HepG2 (cell line): ENCODE measurements around the gene RPL23. TPM values are rescaled to one million over a fixed set of nuclear protein-coding genes. Genes with fewer than 3 reads are reported as not detected.

ENCODE experiments used
- ATAC-seq: fragments of 200-7000 bp; cut with Tn5 transposase; 3 replicates; pipeline ENCODE4 v1.9.1; 2020; ENCODE audit warnings: mild to moderate bottlenecking, moderate library complexity
- Bru-seq: library from RNA; stranded (reverse); fragments of 400-500 nt; gene quantifications from one replicate; lab custom pipeline; 2021; lab: Mats Ljungman, UMichigan
- BruChase-seq, 2 experiments: library from RNA; stranded (reverse); fragments of 400-500 nt; gene quantifications; one replicate each; lab custom pipeline; 2021; lab: Mats Ljungman, UMichigan
- BruUV-seq: library from RNA; stranded (reverse); fragments of 400-500 nt; replicated peaks from 2 replicates; lab custom pipeline; 2021; lab: Mats Ljungman, UMichigan
- CTCF ChIA-PET: fragments of 300-600 bp; formaldehyde crosslinking; extraction: SDS; loops from one replicate; lab custom pipeline; 2021; ENCODE audit warnings: low total read pairs, inconsistent platforms, low intra/inter-chr PET ratio; lab: Yijun Ruan, JAX
- POLR2A ChIA-PET: fragments of 350-600 bp; sonication (Branson Sonifier 250); formaldehyde crosslinking; loops from one replicate; lab custom pipeline; 2020; ENCODE audit warnings: antibody characterized with exemption, inconsistent platforms; lab: Yijun Ruan, JAX
- DNase-seq: peaks from one replicate; pipeline ENCODE4 v3.0.0-alpha.2; 2015; ENCODE audit warnings: low spot score
- FAIRE-seq: peaks from 3 replicates; lab custom pipeline; 2011; peaks lifted over from hg19 to GRCh38; lab: Jason Lieb, UNC
- H2AFZ ChIP-seq: one replicate; pipeline ENCODE4 v1.6.1; 2011; ENCODE audit warnings: low read length, inconsistent platforms
- H3K27ac ChIP-seq: fragments of 300-600 bp; 3 replicates; pipeline ENCODE4 v1.8.0; 2011; ENCODE audit warnings: mixed run types, mild to moderate bottlenecking, mixed read lengths, low read length, inconsistent platforms; ENCODE audit not compliant: insufficient read depth; ENCODE audit errors: extremely low read length
- H3K27me3 ChIP-seq, 2 experiments: fragments of 200-600 bp in 1 of 2; 2 replicates in 1 of 2; 3 replicates in 1 of 2; pipeline versions ENCODE4 v1.6.0 to v1.8.0; 2011; ENCODE audit warnings: low read length in 2 of 2, mild to moderate bottlenecking in 2 of 2, moderate library complexity in 2 of 2, inconsistent platforms in 1 of 2; ENCODE audit not compliant: insufficient read depth in 2 of 2, control insufficient read depth in 1 of 2
- H3K36me3 ChIP-seq, 2 experiments: fragments of 200-600 bp in 1 of 2; replicated peaks in 1 of 2; 2 replicates in 1 of 2; 3 replicates in 1 of 2; pipeline versions ENCODE4 v1.5.1 to v1.8.0; 2011; ENCODE audit warnings: low read length in 2 of 2, inconsistent platforms in 1 of 2; ENCODE audit not compliant: insufficient read depth in 2 of 2, control insufficient read depth in 1 of 2
- H3K4me1 ChIP-seq: 2 replicates; pipeline ENCODE4 v1.5.1; 2012; ENCODE audit warnings: low read length, inconsistent platforms; ENCODE audit not compliant: insufficient read depth
- H3K4me2 ChIP-seq: 2 replicates; pipeline ENCODE4 v1.6.0; 2011; ENCODE audit warnings: low read depth, low read length, inconsistent platforms
- H3K4me3 ChIP-seq, 3 experiments: fragments of 200-600 bp in 1 of 3; sonication (generic), shearing (Covaris generic) in 1 of 3; replicated peaks in 1 of 3; 2 replicates each; pipeline ENCODE4 v1.5.1; 2011 to 2016; ENCODE audit warnings: low read length in 3 of 3, inconsistent platforms in 2 of 3, low read depth in 2 of 3, mild to moderate bottlenecking in 2 of 3, control low read depth in 1 of 3, mixed read lengths in 1 of 3; ENCODE audit not compliant: insufficient read depth in 1 of 3
- H3K79me2 ChIP-seq: one replicate; pipeline ENCODE4 v1.6.1; 2011; ENCODE audit warnings: low read length, inconsistent platforms; ENCODE audit not compliant: insufficient read depth
- H3K9ac ChIP-seq: 2 replicates; pipeline ENCODE4 v1.6.0; 2011; ENCODE audit warnings: mild to moderate bottlenecking, low read depth, low read length, inconsistent platforms; ENCODE audit not compliant: insufficient read depth
- H3K9me3 ChIP-seq: 2 replicates; pipeline ENCODE4 v1.5.1; 2012; ENCODE audit warnings: mild to moderate bottlenecking, low read length
- H4K20me1 ChIP-seq: 2 replicates; pipeline ENCODE4 v1.6.0; 2011; ENCODE audit warnings: inconsistent platforms, mild to moderate bottlenecking, low read length, moderate library complexity; ENCODE audit not compliant: insufficient read depth
- HOMEZ ChIP-seq: IDR thresholded peaks from 2 replicates; pipeline ENCODE4 v1.6.1; 2016; ENCODE audit warnings: low read depth
- IKZF5 ChIP-seq: IDR thresholded peaks from 2 replicates; pipeline ENCODE4 v1.6.1; 2018; ENCODE audit warnings: missing genetic modification reagents, mild to moderate bottlenecking, missing compliant biosample characterization
- KDM3A ChIP-seq: IDR thresholded peaks from 2 replicates; pipeline ENCODE4 v1.6.1; 2018; ENCODE audit warnings: low read depth, missing compliant biosample characterization
- NCOA2 ChIP-seq: sonication (generic); formaldehyde crosslinking; IDR thresholded peaks from 2 replicates; pipeline ENCODE4 v1.8.0; 2022; ENCODE audit warnings: inconsistent platforms
- PREB ChIP-seq: sonication (generic); formaldehyde crosslinking; IDR thresholded peaks from 2 replicates; pipeline ENCODE4 v1.4.0; 2020; ENCODE audit warnings: missing genetic modification reagents
- PRPF4 ChIP-seq: fragments of 200-400 bp; formaldehyde crosslinking; IDR thresholded peaks from 2 replicates; pipeline ENCODE4 v1.6.1; 2016; ENCODE audit warnings: low read length, low read depth; ENCODE audit not compliant: poor library complexity, severe bottlenecking
- TFDP2 ChIP-seq: sonication (generic); formaldehyde crosslinking; IDR thresholded peaks from 2 replicates; pipeline ENCODE4 v1.4.0; 2020; ENCODE audit warnings: missing genetic modification reagents
- ZC3H4 ChIP-seq: sonication (generic); formaldehyde crosslinking; IDR thresholded peaks from 2 replicates; pipeline ENCODE4 v1.4.0; 2020; ENCODE audit warnings: missing genetic modification reagents, borderline replicate concordance
- ZSCAN31 ChIP-seq: sonication (generic); formaldehyde crosslinking; IDR thresholded peaks from 2 replicates; pipeline ENCODE4 v1.5.0; 2020; ENCODE audit warnings: low read depth, mild to moderate bottlenecking, missing genetic modification reagents
- WGBS: methylation state at CpG from one replicate; pipeline ENCODE4 v1.1.6; 2017; ENCODE audit warnings: low lambda C conversion rate; 5-methylcytosine and 5-hydroxymethylcytosine counted together
- in situ Hi-C: cut with HindIII; loops from 2 replicates; pipeline ENCODE4 v1.10.0; 2017; ENCODE audit warnings: low pct_unique_long_range_greater_than_20kb; ENCODE audit not compliant: extremely low pct_ligation_motif_present
- intact Hi-C: fragments of 100-400 bp; cut with micrococcal nuclease; formaldehyde crosslinking; loops from one replicate; pipeline ENCODE4 v1.10.0; 2022; ENCODE audit not compliant: unreplicated experiment
- long read RNA-seq, 2 experiments: library from RNA in 1 of 2; library from polyadenylated mRNA in 1 of 2; stranded (forward) in 1 of 2; unstranded in 1 of 2; transcript quantifications; one replicate each; pipeline ENCODE4 v2.0.0, GENCODE V29; 2019 to 2022
- polyA minus RNA-seq, 3 experiments: library from RNA; depleted of rRNA, polyadenylated mRNA; stranded (reverse); fragments of >200 nt; gene quantifications; 2 replicates each; pipeline ENCODE4 v1.2.3, GENCODE V29; 2011; ENCODE audit warnings: low replicate concordance in 1 of 3
- polyA plus RNA-seq, 8 experiments: library from polyadenylated mRNA; depleted of rRNA in 3 of 8; stranded (reverse) in 7 of 8; unstranded in 1 of 8; fragments of >200 nt; fragmentation: Illumina TruSeq in 4 of 8; extraction: Trizol in 4 of 8; gene quantifications; 2 replicates each; pipeline versions ENCODE4 v1.2.1 to v1.2.3, GENCODE V29; 2011 to 2016; ENCODE audit warnings: low read depth in 4 of 8, missing spikeins in 1 of 8, mixed read lengths in 1 of 8; ENCODE audit not compliant: insufficient read depth in 1 of 8
- total RNA-seq, 5 experiments: library from RNA; depleted of rRNA; stranded (reverse); fragments of >200 nt; fragmentation: Illumina TruSeq; extraction: Trizol; gene quantifications; 2 replicates each; pipeline ENCODE4 v1.2.3, GENCODE V29; 2016; ENCODE audit warnings: low read depth in 1 of 5

RPL23 gene
- total RNA-seq (2016; rRNA removed; fragmentation: Illumina TruSeq; extraction: Trizol) (2,790 and 3,298 TPM in 2 replicates), polyA plus RNA-seq (2011; rRNA removed) (4,288 and 4,860 TPM in 2 replicates), polyA minus RNA-seq (2011; rRNA and poly(A)+ RNA removed; ENCODE audit: low replicate concordance) (223 and 322 TPM in 2 replicates), Bru-seq, nascent RNA (percentile 100 among the genes with signal in this experiment), BruChase-seq, experiment 1, labeled RNA remaining after a 6-hour chase (percentile 100 among the genes with signal in this experiment), BruChase-seq, experiment 2, labeled RNA remaining after a 2-hour chase (percentile 100 among the genes with signal in this experiment)
- 4,051 and 4,588 TPM in 2 replicates for total RNA-seq (2016; cell fraction: cytosol; rRNA removed; fragmentation: Illumina TruSeq; extraction: Trizol; ENCODE audit: low read depth)
- 2,655 and 3,446 TPM in 2 replicates for total RNA-seq (2016; cell fraction: insoluble cytoplasmic fraction; rRNA removed; fragmentation: Illumina TruSeq; extraction: Trizol)
- 6,899 and 6,901 TPM in 2 replicates for total RNA-seq (2016; cell fraction: membrane; rRNA removed; fragmentation: Illumina TruSeq; extraction: Trizol)
- total RNA-seq (2016; cell fraction: nucleus; rRNA removed; fragmentation: Illumina TruSeq; extraction: Trizol) = 995 and 1,125 TPM in 2 replicates
- 4,164 and 5,084 TPM in 2 replicates for polyA plus RNA-seq (2011; cell fraction: cytosol; rRNA removed)
- polyA plus RNA-seq (2011; cell fraction: nucleus; rRNA removed) = 680 and 915 TPM in 2 replicates
- polyA plus RNA-seq (2012) = 4,457 and 5,527 TPM in 2 replicates
- 5,325 and 6,272 TPM in 2 replicates for polyA plus RNA-seq (2016; cell fraction: cytosol; fragmentation: Illumina TruSeq; extraction: Trizol; ENCODE audit: low read depth)
- polyA plus RNA-seq (2016; cell fraction: insoluble cytoplasmic fraction; fragmentation: Illumina TruSeq; extraction: Trizol; ENCODE audit: low read depth) = 3,877 and 3,973 TPM in 2 replicates
- 7,669 and 7,726 TPM in 2 replicates for polyA plus RNA-seq (2016; cell fraction: membrane; fragmentation: Illumina TruSeq; extraction: Trizol; ENCODE audit: low read depth)
- 2,046 and 2,062 TPM in 2 replicates for polyA plus RNA-seq (2016; cell fraction: nucleus; fragmentation: Illumina TruSeq; extraction: Trizol; ENCODE audit: insufficient read depth, low read depth)
- polyA minus RNA-seq (2011; cell fraction: cytosol; rRNA and poly(A)+ RNA removed) = 1,056 and 1,226 TPM in 2 replicates
- 292 and 362 TPM in 2 replicates for polyA minus RNA-seq (2011; cell fraction: nucleus; rRNA and poly(A)+ RNA removed)
- long read RNA-seq, experiment 1, transcript RPL23-206 (5 exons, 2,821 nt) = major isoform, 755 of 879 reads
- long read RNA-seq, experiment 1, partial matches to known transcripts = 110 of 879 reads
- long read RNA-seq, experiment 1, other reads (novel, unspliced or antisense) = 10 of 879 reads
- long read RNA-seq, experiment 2, transcript RPL23-207 (4 exons, 615 nt) = minor isoform, 10 of 5,682 reads
- long read RNA-seq, experiment 2, transcript RPL23-210 (2 exons, 429 nt) = minor isoform, 60 of 5,682 reads
- long read RNA-seq, experiment 2, transcript RPL23-206 (5 exons, 2,821 nt) = major isoform, 3,731 of 5,682 reads
- long read RNA-seq, experiment 2, partial matches to known transcripts = 1,758 of 5,682 reads
- long read RNA-seq, experiment 2, other reads (novel, unspliced or antisense) = 119 of 5,682 reads

- Histone ChIP-seq H3K36me3 (peaks cover 16 to 40% of the 10 kb centered on the region in 2 experiments), H3K27me3 (no peaks in the 10 kb centered on the region; a peak in 1 of 5 replicates), H4K20me1 (peaks cover 46% of the 10 kb centered on the region), H3K9ac (peak within 1 kb of the TSS; percentile 95), H3K4me2 (peak within 1 kb of the TSS; percentile 98), H3K9me3 (no peaks in the 10 kb centered on the region), H3K4me3 (peak within 1 kb of the TSS; percentile 78 to 88 (median 82)), H3K79me2 (peaks cover 34% of the 10 kb centered on the region), H3K27ac (peak within 1 kb of the TSS; percentile 84), H2AFZ (peak within 1 kb of the TSS; percentile 64), H3K4me1 (peaks cover 44% of the 10 kb centered on the region)
- ChIA-PET CTCF (no interaction called here), POLR2A (interaction anchor here (0.5 to 4.6 kb wide), 33 partner anchors 8 to 842 kb away, joined by 3 to 175 read pairs (median 4); partner anchors contain the start of genes CWC25, LASP1, PSMB3 and RPL19)
- TSS peak; percentile 73 for BruUV-seq
- ATAC-seq (peak; percentile 91), FAIRE-seq (peak; percentile 97), DNase-seq (peak; percentile 97)
- intact Hi-C loops (loop anchor here (1.0 kb wide), 1 partner anchor 28 kb away; the partner anchor contains the start of gene CWC25), in situ Hi-C loops (no loop called here)
- under 1% methylated on average over 46 of the region's 48 CpGs for WGBS
- TF ChIP-seq NCOA2 (CRISPR knock-in tag) = peak; percentile 69
- peak; percentile 71; the same call in 1 of the 2 replicates for TF ChIP-seq HOMEZ
- TF ChIP-seq PRPF4 = no peak
- TF ChIP-seq ZSCAN31 (CRISPR knock-in tag) = peak; percentile 87; the same call in 1 of the 2 replicates
- TF ChIP-seq KDM3A = peak; percentile 80; the same call in 1 of the 2 replicates
- TF ChIP-seq ZC3H4 (CRISPR knock-in tag) = no peak; the same call in 1 of the 2 replicates
- TF ChIP-seq TFDP2 (CRISPR knock-in tag) = peak; percentile 79
- 0 out of 2 replicates have a peak, but pooled peaks have one; percentile 63 for TF ChIP-seq PREB
- peak; percentile 95; the same call in 1 of the 2 replicates for TF ChIP-seq IKZF5 (CRISPR knock-in tag)
Measured at GRCh38 chr17:38853292-38854219, at the start of gene RPL23. Gene RPL23 (minus strand): TSS chr17:38853721. CDS start chr17:38853710, 11 bp downstream.
